Activated T-cell treated with anti-CD3 and anti-CD28 coated beads, Interleukin-2, amount 50 U/mL, for 48 hours (primary cell): ENCODE measurements around the gene APOD.
A peak's percentile ranks its signal among the peaks of the same experiment; 100 is the strongest.

Source experiments
- DNase-seq, 2 experiments: peaks; one replicate each; pipeline ENCODE4 v3.0.0-alpha.2; 2020

Gene APOD

DNA sequence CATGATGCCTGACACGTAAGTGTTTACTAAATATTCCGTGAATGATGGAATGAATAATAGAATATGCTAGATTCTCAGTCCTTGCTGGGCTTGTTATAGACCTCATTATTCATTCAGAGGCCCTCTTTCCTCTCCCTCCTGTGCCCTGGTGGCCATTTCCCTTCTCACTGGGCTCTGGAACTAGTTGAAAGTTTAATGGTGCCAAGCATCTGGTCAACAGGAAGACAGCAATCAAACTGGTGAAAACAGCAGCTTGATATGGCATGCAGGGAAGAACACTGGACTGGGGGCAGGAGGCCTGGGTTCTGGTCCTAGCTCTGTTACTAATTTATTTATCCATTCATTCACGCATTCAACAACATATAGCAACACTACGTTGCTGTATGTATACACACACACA is 3.7 kb upstream of the APOD start:
- DNase-seq = peak in 1 of 2 experiments; percentile 45

DNA sequence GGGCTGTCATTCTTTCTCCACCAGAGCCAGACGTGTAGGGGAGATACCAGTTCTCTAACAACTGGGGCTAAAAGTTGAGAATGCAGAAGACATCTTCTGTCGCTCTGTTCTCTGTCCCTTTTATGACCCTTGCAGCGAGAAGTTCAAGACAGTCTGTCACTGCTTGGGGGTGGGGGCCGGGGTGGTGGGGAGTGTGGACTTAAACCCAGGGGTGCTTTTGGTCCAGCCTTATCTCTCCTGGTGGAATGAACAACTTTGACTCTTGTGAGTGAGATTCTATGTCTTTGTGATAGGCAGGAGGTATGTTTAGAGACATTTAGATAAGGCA is 767 bp upstream of the APOD start:
- no peak for DNase-seq

DNA sequence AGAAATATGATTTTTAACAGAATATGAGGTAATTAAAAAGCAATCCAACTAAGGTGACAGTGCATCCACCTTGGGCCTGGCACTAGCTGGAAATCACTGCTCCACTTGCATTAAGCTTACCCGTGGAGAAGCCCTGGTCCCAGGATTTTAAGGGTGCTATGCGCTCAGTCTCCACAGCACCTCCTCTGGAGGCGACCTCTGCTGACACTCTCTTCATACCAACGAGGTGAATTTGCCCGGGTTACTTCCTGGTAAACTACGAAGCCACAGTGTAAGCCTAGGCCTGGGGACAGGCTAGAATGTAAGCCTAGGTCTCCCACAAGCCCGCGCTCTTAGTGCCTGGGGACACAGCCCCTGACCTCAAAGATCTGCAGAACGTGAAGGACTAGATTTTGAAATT is 793 bp downstream of the APOD start:
- DNase-seq = no peak

DNA sequence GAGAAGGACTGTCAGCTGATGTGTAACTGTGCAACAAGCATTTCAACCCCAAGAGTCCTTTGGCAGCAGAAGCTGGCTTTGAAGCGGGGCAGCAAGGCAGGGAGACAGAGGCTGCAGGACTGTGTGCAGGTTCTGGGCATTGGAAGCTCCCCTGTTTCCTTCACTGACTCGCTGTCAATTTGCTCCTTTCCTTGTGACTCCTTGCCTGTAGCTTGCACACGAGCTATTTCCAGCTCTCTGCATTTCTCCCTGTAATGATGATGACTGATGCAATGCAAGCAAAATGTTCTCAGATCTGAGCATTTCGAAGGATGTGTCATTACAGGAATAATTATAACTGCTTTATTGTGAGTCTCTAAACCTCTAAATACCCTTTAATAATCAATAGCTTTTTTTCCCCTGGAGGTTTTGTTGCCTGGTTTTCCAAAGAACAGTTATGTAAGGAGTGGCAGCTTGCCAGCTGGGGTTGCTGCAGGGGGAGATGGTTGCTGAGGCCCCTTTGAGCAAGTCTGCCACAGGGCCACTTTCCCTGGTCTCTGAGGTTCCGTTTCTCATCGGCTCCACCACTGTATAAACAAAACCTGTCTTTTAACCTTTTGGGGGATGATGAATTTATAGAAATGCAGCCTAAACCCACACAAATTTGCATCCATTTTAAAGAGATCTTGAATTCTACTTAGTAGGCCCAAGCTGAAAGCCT is 2.8 kb downstream of the APOD start:
- DNase-seq = no peak

DNA sequence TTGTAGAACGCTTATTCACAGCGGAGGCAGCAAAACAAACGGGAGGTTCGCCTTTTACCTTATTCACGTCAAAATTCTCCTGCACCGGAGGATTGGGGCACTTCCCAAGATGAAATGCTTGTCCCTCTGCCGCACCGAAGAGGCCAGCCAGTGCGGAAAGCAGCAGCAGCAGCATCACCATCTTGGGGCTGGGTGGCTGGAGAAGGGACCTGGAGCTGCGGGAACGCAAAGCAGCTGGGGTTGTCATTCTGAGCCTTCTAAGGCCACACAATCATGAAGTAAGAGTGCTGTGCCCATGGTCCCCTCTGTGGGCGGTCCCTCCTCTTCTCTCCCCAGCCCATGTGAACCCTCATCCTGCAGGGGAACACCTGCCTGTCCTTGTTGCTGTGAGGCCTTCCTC is 4.5 kb downstream of the APOD start:
- no peak for DNase-seq

DNA sequence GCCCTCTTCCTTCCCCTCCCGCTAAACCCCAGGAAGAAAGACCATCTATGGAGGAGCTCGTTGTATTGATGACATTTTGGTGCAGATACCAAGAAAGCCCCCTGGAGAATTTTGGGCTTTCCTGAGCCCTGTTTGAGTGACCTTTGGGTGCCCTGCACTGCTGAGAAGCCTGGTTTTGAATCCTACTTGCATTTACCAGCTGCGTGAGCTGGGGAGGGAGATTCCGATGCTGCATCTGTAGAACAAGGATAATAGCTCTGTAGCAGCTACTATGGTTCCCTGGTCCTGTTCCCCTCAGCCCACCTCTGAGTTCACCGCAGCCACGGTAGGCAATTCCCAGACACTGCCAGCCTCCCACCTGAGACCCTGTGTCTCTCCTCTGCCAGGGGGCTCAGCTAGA is 5.2 kb downstream of the APOD start:
- no peak for DNase-seq

DNA sequence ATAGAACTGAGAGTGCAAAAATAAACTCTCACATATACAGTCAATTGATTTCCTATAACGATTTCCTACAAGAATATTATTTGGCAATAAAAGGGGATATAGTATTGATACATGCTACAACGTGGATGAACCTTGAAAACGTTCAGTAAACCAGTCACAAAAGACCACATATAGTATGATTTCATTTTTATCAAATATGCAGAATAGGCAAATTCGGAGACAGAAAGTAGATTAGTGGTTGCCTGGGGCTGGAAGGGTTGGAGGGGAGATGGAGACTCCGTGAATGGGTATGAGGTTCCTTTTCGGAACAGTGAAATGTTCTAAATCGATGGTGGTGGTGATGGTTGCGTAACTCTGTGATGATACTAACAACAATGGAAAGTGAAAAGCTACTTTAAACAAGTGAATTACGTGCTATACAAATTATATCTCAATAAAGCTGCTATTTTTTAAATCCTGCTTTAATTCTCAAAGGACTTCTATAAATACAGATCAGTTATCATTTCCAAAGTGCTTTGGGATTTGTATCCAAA is 6.0 kb downstream of the APOD start:
- no peak for DNase-seq

DNA sequence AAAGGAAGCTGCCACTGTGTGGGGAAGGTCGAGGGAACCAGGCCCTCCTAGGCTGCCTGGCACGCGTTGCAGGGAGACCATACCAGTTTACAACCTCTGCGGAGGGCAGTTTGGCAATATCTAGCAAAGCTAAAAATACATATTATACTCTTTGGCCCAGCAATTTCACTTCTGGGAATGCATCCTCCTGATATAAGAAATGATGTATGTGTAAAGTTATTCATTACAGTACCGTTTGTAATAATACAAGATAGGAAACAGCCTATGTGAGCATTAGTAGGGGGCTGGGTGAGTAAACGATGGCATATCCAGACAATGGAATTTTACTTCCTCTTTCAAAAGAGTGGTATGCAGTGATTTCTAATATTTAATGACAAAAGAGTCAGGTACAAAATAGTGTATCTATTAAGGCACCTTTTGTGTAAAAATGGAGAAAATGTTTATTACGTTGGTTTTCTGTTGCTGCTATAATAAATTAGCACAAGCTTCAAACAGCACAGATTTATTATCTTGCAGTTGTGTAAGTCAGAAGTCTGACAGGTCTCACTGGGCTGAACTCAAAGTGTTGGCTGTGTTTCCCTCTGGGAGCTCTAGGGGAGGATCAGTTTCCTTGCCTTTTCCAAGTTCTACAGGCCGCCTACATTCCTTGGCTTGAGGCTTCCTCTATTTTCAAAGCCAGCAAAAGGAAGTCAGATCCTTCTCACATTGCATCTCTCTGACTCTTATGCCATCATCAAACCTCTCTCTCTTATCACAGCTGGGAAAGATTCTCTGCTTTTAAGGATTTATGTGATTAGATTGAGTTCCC is 9.0 kb downstream of the APOD start:
- no peak for DNase-seq

DNA sequence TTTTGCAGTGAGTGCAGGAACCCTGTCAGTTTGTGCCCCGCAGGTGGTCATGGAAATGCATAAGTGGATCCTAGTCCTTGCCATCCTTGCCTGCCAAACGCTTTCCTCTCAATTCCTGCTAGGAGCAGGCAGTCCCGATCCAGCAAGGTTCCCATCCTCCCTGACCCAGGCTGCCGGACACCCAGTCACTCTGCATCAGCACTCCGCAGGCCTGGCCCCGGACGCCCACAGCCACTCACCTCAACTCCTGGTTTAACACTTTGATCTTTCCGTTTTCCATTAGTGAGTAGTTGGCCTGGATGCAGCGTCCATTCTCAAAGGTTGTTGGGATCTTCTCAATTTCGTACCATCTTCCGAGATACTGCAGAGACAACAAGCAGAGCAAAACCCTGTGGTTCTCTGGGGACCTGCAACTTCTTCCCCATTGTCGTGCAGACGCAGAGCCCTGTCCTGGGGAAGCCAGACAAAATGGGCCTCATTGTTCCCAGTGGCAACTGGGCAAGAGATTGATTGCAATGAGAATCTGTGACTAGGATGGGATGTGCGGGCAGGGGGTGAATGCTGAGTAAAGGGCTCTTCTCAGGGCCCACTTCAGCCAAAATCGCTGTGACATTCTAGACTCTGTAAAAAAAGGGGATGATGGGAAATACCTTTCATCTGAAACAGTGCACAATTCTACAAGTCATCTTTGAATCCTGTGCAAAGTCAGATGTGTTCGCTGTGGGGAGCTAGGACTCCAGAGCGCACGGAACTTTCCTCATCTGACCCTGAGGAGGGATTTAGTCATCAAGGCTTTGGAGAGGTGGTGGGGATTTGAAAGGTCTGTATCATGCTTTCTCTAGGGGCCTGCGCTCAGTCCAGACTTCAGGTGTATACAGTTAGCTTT is 9.9 kb downstream of the APOD start:
- no peak for DNase-seq

DNA sequence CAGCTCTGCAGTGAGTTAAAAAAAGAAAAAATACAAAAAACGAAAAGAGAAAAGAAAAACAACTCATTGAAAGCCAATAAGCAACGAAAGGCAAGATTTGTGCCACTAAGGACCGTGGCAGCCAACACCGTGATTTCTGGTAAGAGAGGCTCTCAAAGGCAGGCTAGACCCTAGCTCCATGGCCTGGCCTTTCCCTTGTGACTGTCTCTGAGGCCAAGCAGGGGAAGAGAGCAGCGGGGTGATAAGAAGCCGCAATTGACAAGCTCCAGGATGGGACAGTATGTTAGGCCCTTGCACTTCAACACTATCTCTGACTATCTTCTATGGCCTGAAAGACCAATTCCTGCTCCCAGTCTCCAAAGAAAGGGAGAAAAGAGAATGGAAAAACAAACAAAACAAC is 12.4 kb downstream of the APOD start:
- no peak for DNase-seq

DNA sequence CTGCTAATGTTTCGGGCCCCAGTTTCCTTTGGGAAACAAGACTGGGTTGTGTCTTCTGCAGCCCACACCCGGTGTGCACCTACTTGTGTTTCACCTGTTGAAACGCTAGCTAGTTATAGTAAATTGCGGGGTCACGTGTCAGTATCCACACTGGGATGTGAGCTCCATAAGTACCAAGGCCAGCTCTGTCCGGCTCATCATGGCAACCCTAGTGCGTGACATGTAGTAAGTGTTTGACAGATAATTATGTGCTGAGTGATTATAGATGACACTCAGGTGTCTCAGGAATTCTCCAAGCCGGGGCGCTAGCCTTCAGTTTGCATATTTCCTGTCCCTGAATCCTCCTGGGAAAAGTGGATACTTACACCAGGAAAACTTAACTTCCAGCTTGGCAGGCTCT is 12.8 kb downstream of the APOD start:
- DNase-seq = no peak

DNA sequence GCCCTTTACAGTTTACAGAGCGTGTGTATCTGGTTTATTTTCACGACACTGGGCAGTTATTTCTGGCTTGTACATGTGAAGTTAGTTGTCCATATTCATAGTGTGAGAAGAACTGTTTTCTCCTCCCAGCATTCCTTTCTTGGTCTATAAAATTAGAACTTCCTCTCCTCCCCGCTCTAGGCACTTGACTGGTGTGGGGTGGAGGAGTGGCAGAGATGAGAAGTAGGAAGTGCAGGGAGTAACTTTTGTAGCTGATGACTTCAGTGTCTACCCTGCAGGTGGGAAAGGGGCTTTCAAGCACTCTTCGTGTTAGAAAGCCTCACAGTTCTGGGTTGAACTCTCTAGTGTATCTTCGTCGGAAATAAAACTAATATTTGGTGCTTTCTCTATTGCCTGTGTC is 13.4 kb downstream of the APOD start:
- DNase-seq = no peak

DNA sequence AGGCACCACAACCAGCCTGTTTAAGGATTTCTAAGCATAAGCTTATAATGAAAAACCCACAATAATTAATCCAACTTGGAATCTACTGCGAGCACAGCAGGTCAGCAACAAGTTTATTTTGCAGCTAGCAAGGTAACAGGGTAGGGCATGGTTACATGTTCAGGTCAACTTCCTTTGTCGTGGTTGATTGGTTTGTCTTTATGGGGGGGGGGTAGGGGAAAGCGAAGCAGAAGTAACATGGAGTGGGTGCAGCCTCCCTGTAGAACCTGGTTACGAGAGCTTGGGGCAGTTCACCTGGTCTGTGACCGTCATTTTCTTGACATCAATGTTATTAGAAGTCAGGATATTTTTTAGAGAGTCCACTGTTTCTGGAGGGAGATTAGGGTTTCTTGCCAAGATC is 15.1 kb downstream of the APOD start:
- no peak for DNase-seq

DNA sequence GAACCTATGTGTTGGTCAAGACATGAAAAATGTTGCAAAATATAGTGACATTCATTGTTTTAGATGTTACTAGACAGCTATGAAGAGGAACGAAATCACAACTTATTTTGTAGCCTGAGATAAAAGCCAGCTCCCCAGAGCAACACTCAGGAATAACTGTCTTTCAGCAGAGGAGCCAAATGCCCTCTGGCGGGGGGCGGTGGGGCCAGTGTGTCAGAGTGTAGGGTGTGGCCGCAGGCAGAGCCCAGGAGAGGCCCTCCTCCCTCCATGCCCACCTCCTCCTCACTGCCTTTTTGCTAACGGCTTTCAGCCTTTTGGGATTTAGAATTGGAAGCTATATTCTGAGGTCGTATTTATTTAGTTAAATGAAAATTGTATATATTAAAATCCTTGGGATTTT is 16.9 kb downstream of the APOD start:
- no peak for DNase-seq

DNA sequence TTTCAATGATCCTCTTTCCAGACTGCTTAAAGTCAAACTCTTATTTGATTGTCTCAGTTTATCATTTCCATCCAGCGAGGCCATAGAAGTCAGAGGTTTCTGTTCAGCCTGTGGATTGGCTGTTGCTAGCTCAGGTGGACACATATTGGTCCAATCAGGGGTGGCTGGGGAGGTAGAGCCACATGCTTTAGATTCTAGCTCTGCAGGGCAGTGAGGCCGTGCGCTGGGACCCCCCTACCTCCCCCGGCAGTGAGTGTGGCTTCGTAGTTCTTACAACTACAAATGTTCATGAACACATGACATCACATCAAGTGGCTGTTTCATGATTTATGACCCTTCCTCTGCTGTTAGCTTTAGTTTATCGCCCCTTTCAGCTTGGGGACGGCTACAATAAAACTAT is 18.0 kb downstream of the APOD start:
- no peak for DNase-seq

DNA sequence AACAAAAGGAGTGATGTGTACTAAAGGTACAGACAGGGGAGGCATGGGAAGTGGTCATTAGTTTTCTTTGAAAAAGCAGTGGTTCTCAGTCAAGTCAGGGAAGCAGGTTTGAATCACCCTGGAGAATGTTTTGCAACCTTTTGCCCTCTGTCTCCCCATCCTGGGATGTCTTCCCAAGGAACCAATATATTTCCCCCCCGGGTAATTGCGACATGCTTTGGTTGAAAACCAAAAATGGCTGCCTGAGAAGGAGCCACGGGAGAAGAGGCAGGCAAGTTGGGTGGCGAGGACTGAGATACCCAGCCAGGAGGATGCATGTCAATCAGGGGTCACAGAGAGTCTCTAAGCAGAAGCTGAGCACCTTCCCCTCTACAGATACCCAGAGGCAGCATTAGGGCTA is 20.4 kb downstream of the APOD start:
- no peak for DNase-seq

DNA sequence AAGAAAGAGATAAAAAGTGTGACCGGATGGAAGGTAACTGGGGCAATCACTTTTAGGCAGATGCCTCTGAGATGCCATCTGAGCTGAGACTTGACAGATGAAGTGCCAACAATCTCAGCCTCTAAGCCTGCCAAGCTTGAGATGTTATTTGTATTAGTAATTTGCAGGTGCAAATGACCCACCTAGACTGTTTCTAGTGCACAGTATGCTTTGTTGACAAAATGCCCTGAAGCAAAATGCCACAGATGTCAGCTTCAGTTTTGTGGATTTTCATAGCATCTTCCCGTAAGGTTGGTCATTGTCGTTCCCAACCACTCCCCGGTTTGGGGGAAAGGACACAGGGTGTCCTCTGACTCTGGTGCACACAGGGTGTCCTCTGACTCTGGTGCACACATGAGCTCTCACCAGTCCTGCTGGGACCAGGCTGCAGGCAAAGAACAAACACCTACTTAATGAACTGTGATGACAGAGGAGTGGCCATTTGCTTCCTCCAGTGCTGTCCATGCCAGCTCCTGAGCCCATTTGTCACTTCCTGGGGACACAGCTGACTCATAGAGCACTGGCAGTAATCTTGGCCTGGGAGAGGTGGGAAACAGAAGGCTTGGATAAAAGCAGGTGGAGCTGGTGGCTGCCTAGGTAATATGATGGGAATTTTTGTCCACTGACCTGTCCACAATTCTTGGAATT is 23.9 kb downstream of the APOD start:
- DNase-seq = no peak

DNA sequence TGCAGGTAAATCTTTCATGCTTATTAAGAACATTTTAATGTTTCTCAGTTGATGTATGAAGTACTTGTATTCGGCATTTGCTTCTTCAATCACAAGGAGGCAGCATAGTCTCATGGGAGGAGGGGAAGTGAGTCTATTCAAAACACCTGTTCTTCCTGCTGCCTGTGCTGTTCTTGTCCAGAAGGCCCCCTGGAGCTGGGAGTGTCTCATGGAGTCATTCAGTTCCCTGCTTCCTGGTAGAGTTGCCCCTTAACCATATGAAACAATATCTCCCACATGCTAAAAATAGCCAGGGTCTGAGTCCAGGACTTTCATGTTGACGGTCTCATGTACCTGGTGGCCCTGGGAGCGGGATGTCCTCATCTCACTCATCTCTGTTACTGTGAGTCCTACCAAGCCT is 25.1 kb downstream of the APOD start:
- no peak for DNase-seq

DNA sequence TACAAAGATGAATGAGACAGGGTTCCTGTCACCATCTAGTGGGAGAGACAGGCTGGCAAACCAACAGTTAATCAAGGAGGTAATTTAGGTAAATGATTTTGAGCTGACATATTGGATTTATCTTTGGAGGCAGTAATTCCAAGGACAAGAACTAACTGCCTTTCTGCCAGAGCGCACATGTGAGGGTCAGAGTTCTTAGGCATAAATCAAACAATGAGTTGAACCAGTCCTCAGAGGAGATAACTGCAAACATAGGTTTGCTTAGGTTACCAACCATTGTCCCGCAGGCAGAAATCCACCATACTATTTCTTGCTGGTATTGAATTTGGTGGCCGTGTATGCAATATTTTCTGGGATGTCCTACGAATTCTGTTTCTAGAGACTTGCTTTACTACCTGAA is 26.4 kb downstream of the APOD start:
- DNase-seq = no peak

DNA sequence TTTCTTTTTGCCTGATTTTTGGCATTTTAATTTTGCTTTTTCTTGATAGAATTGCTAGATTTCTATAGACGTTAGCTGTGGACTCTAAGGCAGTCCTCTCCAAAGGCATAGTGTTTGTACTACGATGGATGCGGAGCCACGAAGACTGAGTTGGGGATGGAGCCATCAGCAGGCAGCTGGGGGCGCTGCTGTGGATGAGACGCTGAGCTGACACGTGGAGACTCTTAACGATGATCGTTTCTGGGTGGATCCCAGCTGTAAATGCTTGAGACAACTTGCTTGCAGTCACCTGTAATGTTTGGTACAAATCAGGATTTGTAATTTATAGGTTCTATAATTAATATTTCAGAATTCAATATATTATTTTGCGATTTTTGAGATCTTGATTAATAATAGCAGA is 27.4 kb downstream of the APOD start:
- peak in 1 of 2 experiments; percentile 47 for DNase-seq

DNA sequence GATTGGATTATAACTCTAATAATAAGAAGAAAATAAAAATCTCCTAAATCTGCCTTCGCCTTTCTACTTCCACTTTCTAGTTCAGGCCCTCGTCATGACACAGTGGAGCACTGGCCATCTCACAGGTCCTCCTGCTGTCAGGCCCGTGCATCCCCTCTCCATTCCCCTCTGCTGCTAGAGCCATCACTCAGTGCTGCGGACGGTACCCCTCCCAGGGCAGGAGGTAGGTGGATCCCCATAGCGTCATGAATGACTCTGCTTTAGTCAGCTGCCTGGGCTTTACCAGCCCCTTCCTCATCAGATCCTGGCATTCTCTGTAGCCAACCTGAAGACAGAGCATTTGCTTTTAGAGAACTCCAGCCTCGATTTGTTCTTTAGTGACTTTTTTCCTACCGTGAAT is 28.6 kb downstream of the APOD start:
- DNase-seq = no peak

DNA sequence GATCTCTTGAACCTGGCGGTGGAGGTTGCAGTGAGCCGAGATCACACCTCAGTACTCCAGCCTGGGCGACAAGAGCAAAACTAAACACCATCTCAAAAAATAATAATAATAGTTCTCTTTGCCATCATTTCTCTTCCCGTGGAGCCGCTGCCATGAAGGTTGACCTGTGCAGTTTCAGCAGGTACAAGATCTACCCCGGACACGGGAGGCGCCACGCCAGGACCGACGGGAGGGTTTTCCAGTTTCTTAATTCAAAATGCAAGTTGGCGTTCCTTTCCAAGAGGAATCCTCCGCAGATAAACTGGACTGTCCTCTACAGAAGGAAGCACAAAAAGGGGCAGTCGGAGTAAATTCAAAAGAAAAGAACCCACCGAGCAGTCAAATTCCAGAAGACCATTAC is 29.3 kb downstream of the APOD start:
- no peak for DNase-seq

DNA sequence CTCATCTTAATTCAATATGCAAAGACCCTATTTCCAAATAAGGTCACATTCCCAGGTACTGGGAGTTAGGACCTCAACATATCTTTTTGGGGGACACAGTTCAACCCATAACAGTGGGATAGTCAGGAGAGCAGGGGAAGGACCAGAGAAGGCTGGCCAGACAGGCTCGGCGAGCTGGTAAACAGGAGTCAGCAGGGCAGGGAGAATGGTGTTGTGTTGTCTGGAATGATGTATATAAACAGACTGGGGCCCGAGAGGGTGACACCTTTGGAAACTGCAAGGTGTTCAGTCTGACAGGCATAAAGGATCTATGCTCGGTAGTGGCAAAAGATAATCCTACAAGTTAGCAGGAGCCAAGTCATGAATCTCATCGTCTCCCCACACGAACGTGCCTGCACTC is 30.5 kb downstream of the APOD start:
- DNase-seq = no peak
